Spleen (tissue), 11 donors: ENCODE results near the gene PACS2. TPM values are rescaled to one million over a fixed set of nuclear protein-coding genes. Genes with fewer than 3 reads are reported as not detected.
"Not testable (repeated sequence)": the region's sequence is repeated elsewhere in the genome, so short reads cannot be mapped to it uniquely, and the experiment has no call there.

Experiments
- DNase-seq: peaks from one replicate; pipeline ENCODE4 v3.0.0-alpha.2; 2020
- H3K27ac ChIP-seq, 8 donors: fragments of 200-600 bp; sonication (generic) in 7 of 8; 1 replicate in 4 of 8; 2 replicates in 4 of 8; pipeline versions ENCODE4 v1.5.0 to v1.8.0; 2016 to 2021; ENCODE audit warnings: inconsistent platforms in 4 of 8, mild to moderate bottlenecking in 4 of 8, moderate library complexity in 1 of 8
- H3K27me3 ChIP-seq, 7 donors: fragments of 200-600 bp; sonication (generic) in 6 of 7; replicated peaks in 1 of 7; 1 replicate in 4 of 7; 2 replicates in 3 of 7; pipeline versions ENCODE4 v1.5.0 to v1.8.0; 2016 to 2021; ENCODE audit warnings: inconsistent platforms in 3 of 7, mild to moderate bottlenecking in 1 of 7
- H3K36me3 ChIP-seq, 6 donors: fragments of 200-600 bp; sonication (generic) in 5 of 6; 1 replicate in 4 of 6; 2 replicates in 2 of 6; pipeline versions ENCODE4 v1.5.0 to v1.8.0; 2016 to 2021; ENCODE audit warnings: inconsistent platforms in 2 of 6
- H3K4me1 ChIP-seq, 6 donors: fragments of 200-600 bp; sonication (generic) in 5 of 6; 1 replicate in 3 of 6; 2 replicates in 3 of 6; pipeline versions ENCODE4 v1.5.0 to v1.8.0; 2016 to 2021; ENCODE audit warnings: inconsistent platforms in 3 of 6
- H3K4me3 ChIP-seq, 8 donors: fragments of 200-600 bp; sonication (generic) in 7 of 8; 1 replicate in 4 of 8; 2 replicates in 4 of 8; pipeline versions ENCODE4 v1.5.0 to v1.8.0; 2016 to 2021; ENCODE audit warnings: inconsistent platforms in 4 of 8, mild to moderate bottlenecking in 4 of 8, moderate library complexity in 2 of 8
- H3K9me3 ChIP-seq, 8 donors: fragments of 200-600 bp; sonication (generic) in 7 of 8; 1 replicate in 4 of 8; 2 replicates in 4 of 8; pipeline versions ENCODE4 v1.5.0 to v1.8.0; 2016 to 2021; ENCODE audit warnings: inconsistent platforms in 4 of 8
- POLR2A ChIP-seq, 3 donors: fragments of 450-650 bp; IDR thresholded peaks; one replicate each; pipeline ENCODE4 v1.5.1; 2017; ENCODE audit warnings: antibody characterized with exemption in 3 of 3, mild to moderate bottlenecking in 1 of 3
- POLR2AphosphoS5 ChIP-seq, 3 donors: sonication (generic); formaldehyde crosslinking; IDR thresholded peaks; one replicate each; pipeline ENCODE4 v1.5.1; 2017; ENCODE audit warnings: antibody characterized with exemption in 3 of 3
- WGBS, 5 donors: extraction: QIAGEN DNeasy Blood & Tissue Kit in 3 of 5; methylation state at CpG; one replicate each; pipeline versions ENCODE4 v1.1.5 to v1.1.7; 2013 to 2018; 5-methylcytosine and 5-hydroxymethylcytosine counted together
- intact Hi-C: fragments of 100-400 bp; cut with DNase I; formaldehyde crosslinking; loops from one replicate; pipeline ENCODE4 v1.15.0; 2023; ENCODE audit warnings: low total_unique reads
- polyA plus RNA-seq, 3 donors: library from polyadenylated mRNA; stranded (reverse); fragments of 200-250 nt; gene quantifications; one replicate each; pipeline ENCODE4 v1.2.1, GENCODE V29; 2013
- total RNA-seq, 7 donors: library from RNA; depleted of rRNA in 3 of 7; stranded (reverse); fragments of >200 nt in 3 of 7; fragmentation: NEBNext Ultra II Directional in 4 of 7; extraction: Animal tissue kit (Norgen Biotek cat#: 25700) in 4 of 7; gene quantifications; one replicate each; pipeline versions ENCODE4 v1.1.0 to v1.2.1, GENCODE V29; 2016 to 2021
- TF ChIP-seq, protein P1 (sequence below), 11 experiments: fragments of 200-600 bp in 7 of 11; fragments of 450-650 bp in 4 of 11; sonication (generic) in 4 of 11; IDR thresholded peaks in 8 of 11; conservative IDR thresholded peaks in 3 of 11; 1 replicate in 7 of 11; 2 replicates in 4 of 11; pipeline versions ENCODE4 v1.4.0 to v1.8.0; 2016 to 2021; ENCODE audit warnings: antibody characterized with exemption in 11 of 11, inconsistent platforms in 4 of 11, mild to moderate bottlenecking in 1 of 11
- donor health status: healthy with polysubstance abuse.
- donor health status: DM: no; HTN: no; CAD: no; lungs with moderate emphysema.
- donor health status: DM: no; HTN: no; CAD: no.
- donor health status: Bipolar disorder and iron deficiency.
- donor health status: healthy.
- donor health status: DM: no; HTN: no; CAD: no.
- donor health status: DM: yes; HTN: yes; CAD: no.

PACS2 gene
- total and polyA plus RNA-seq, 10 donors: 32.2 to 148 (median 98.7) TPM

DNA sequence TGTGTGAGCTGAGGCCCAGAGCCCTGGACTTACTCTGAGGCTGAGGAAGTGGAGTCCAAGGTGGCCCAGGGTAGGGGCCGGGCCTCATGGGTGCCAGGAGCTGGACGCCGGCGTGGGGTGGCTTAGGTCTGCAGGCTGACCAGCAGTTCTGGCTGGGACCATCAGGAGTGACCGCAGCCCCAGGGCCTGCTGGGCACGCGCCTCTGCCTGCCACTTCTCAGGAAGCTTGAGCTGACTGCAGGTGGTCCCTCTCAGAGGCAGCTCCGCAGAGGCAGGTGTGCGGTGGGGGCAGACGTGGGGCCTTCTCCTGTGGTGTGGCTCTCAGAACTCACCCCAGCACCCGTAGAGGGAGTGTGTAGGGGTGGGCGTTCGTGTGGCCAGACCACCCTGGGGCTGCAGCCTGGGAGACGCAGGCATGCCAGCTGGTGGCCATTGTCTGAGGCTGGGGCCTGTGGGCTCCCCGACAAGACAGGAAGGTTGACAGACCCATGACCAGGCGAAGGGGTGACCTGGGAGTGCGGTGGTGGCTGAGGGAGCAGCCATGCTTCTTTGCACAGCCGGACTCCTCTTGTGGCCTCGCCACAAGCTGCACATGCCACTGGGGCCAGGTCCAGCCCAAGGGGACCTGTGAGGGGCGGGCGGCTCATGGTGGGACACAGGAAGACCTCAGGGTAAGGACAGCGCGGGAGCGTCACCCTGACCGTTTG lies 43.7 kb downstream of the PACS2 start:
- Histone ChIP-seq H3K27me3 (no peaks in the 10 kb centered on the region), H3K36me3 (peaks cover 0 to 73% (median 15%) of the 10 kb centered on the region in 6 donors), H3K27ac (no peak overlapping the region), H3K4me3 (no peak overlapping the region), H3K4me1 (no peaks in the 10 kb centered on the region), H3K9me3 (no peaks in the 10 kb centered on the region)
- TF ChIP-seq POLR2AphosphoS5 (IDR thresholded peaks at IDR 0.05) (no peak), POLR2A (IDR thresholded peaks at IDR 0.05) (no peak)
- TF ChIP-seq, protein P1, sequence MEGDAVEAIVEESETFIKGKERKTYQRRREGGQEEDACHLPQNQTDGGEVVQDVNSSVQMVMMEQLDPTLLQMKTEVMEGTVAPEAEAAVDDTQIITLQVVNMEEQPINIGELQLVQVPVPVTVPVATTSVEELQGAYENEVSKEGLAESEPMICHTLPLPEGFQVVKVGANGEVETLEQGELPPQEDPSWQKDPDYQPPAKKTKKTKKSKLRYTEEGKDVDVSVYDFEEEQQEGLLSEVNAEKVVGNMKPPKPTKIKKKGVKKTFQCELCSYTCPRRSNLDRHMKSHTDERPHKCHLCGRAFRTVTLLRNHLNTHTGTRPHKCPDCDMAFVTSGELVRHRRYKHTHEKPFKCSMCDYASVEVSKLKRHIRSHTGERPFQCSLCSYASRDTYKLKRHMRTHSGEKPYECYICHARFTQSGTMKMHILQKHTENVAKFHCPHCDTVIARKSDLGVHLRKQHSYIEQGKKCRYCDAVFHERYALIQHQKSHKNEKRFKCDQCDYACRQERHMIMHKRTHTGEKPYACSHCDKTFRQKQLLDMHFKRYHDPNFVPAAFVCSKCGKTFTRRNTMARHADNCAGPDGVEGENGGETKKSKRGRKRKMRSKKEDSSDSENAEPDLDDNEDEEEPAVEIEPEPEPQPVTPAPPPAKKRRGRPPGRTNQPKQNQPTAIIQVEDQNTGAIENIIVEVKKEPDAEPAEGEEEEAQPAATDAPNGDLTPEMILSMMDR (IDR thresholded peaks at IDR 0.05 in 8 of 11, conservative IDR thresholded peaks at IDR 0.05 in 3 of 11): no peak
- 94 to 97% (median 95%) methylated on average over 13 to 25 of the region's 25 CpGs for WGBS, 5 donors
- intact Hi-C loops: no loop called here
- no peak for DNase-seq

DNA sequence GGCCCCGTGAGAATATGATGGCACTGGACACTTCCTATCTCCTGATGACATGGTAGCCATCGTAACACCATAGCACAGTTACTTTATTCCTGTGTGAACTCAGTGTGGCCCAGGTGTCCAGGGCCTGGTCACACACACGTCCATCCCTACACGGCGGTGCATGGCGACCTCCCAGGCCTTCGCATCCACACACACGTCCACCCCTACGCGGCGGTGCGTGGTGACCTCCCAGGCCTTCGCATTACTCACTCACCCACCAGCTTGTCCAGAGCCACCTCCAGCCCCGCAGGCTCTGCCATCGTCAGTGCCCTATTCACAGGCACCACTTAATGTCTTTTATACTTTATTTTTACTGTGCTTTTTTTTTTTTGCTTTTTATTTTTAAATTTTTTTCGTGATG lies 44.4 kb downstream of the PACS2 start:
- Histone ChIP-seq H3K36me3 (peaks cover 0 to 68% (median 15%) of the 10 kb centered on the region in 6 donors), H3K27me3 (no peaks in the 10 kb centered on the region), H3K4me3 (no peak overlapping the region), H3K4me1 (peaks cover 0 to 3% (median 0%) of the 10 kb centered on the region in 6 donors), H3K27ac (no peak overlapping the region), H3K9me3 (no peaks in the 10 kb centered on the region)
- TF ChIP-seq, protein P1 (IDR thresholded peaks at IDR 0.05 in 8 of 11, conservative IDR thresholded peaks at IDR 0.05 in 3 of 11): no peak
- TF ChIP-seq POLR2A (IDR thresholded peaks at IDR 0.05) (no peak), POLR2AphosphoS5 (IDR thresholded peaks at IDR 0.05) (no peak)
- intact Hi-C loops: no loop called here
- 93 to 95% (median 95%) methylated on average over 16 of the region's 16 CpGs for WGBS, 5 donors
- DNase-seq: no peak

DNA sequence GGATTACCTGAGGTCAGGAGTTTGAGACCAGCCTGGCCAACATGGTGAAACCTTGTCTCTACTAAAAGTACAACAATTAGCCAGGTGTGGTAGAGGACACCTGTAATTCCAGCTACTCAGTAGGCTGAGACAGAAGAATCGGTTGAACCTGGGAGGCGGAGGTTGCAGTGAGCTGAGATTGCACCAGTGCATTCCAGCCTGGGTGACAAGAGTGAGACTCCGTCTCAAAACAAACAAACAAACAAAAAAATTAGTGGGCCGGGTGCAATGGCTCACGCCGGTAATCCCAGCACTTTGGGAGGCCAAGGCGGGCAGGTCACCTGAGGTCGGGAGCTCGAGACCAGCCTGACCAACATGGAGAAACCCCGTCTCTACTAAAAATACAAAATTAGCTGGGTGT lies 46.9 kb downstream of the PACS2 start:
- H3K4me3 ChIP-seq, DNase-seq, H3K27ac ChIP-seq, intact Hi-C loops, H3K9me3 ChIP-seq, H3K27me3 ChIP-seq: not testable (repeated sequence)
- peaks cover 0 to 15% (median 8%) of the 10 kb centered on the region in 6 donors for H3K4me1 ChIP-seq
- WGBS, 5 donors: 93 to 98% (median 97%) methylated on average over 10 of the region's 10 CpGs
- peaks cover 0 to 43% (median 3%) of the 10 kb centered on the region in 6 donors for H3K36me3 ChIP-seq

DNA sequence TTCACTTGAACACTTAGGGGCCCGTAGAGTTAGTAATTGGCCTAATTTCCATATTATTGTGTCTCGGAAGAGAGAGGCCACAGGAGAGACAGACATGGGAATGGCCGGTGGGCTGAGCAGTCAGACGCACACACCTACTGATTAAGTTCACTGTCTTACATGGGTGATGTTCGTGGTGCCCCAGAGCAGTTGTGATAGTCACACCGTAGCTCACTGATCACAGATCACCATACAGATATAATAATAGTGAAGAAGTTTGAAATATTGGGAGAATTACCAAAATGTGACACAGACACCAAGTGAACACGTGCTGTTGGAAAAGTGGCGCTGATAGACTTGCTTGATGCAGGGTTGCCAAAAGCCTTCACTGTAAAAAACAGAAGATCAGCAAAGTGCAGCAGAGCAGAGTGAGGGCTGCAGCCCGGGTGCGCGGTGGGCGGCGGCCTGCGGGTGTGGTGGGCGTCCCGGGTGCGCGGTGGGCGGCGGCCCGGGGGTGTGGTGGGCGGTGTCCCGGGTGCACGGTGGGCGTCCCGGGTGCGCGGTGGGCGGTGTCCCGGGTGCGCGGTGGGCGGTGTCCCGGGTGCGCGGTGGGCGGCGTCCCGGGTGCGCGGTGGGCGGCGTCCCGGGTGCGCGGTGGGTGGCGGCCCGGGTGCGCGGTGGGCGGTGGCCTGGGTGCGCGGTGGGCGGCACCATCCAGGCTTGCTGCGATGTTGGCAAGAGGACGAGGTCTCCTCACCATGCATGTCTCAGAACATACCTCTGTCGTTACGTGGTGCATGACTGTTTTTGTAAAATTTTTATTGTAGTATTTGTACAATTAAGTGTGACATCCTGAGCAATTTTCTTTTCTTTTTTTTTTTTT lies 49.5 kb downstream of the PACS2 start:
- Histone ChIP-seq H3K4me3 (peak overlapping the region in 3 of 8 donors; percentile 19 to 62 (median 30)), H3K36me3 (peaks cover 0 to 41% (median 23%) of the 10 kb centered on the region in 6 donors), H3K4me1 (peaks cover 0 to 15% (median 8%) of the 10 kb centered on the region in 6 donors), H3K27ac (no peak overlapping the region), H3K9me3 (no peaks in the 10 kb centered on the region), H3K27me3 (no peaks in the 10 kb centered on the region)
- intact Hi-C loops: no loop called here
- TF ChIP-seq, protein P1 (IDR thresholded peaks at IDR 0.05 in 8 of 11, conservative IDR thresholded peaks at IDR 0.05 in 3 of 11): no peak
- TF ChIP-seq POLR2A (IDR thresholded peaks at IDR 0.05) (no peak), POLR2AphosphoS5 (IDR thresholded peaks at IDR 0.05) (no peak)
- WGBS, 5 donors: 11 to 31% (median 13%) methylated on average over 17 to 58 of the region's 58 CpGs
- DNase-seq: no peak
